HepG2 (cell line): ENCODE results near the gene ZNF3. TPM values are rescaled to one million over a fixed set of nuclear protein-coding genes. Genes with fewer than 3 reads are reported as not detected.

Experiments
- ATAC-seq: fragments of 200-7000 bp; cut with Tn5 transposase; 3 replicates; pipeline ENCODE4 v1.9.1; 2020; ENCODE audit warnings: mild to moderate bottlenecking, moderate library complexity
- BruUV-seq: library from RNA; stranded (reverse); fragments of 400-500 nt; replicated peaks from 2 replicates; lab custom pipeline; 2021; lab: Mats Ljungman, UMichigan
- CTCF ChIA-PET: fragments of 300-600 bp; formaldehyde crosslinking; extraction: SDS; loops from one replicate; lab custom pipeline; 2021; ENCODE audit warnings: low total read pairs, inconsistent platforms, low intra/inter-chr PET ratio; lab: Yijun Ruan, JAX
- POLR2A ChIA-PET: fragments of 350-600 bp; sonication (Branson Sonifier 250); formaldehyde crosslinking; loops from one replicate; lab custom pipeline; 2020; ENCODE audit warnings: antibody characterized with exemption, inconsistent platforms; lab: Yijun Ruan, JAX
- DNase-seq: peaks from one replicate; pipeline ENCODE4 v3.0.0-alpha.2; 2015; ENCODE audit warnings: low spot score
- FAIRE-seq: peaks from 3 replicates; lab custom pipeline; 2011; peaks lifted over from hg19 to GRCh38; lab: Jason Lieb, UNC
- H2AFZ ChIP-seq: one replicate; pipeline ENCODE4 v1.6.1; 2011; ENCODE audit warnings: low read length, inconsistent platforms
- H3K27ac ChIP-seq: fragments of 300-600 bp; 3 replicates; pipeline ENCODE4 v1.8.0; 2011; ENCODE audit warnings: mixed run types, mild to moderate bottlenecking, mixed read lengths, low read length, inconsistent platforms; ENCODE audit not compliant: insufficient read depth; ENCODE audit errors: extremely low read length
- H3K27me3 ChIP-seq, 2 experiments: fragments of 200-600 bp in 1 of 2; 2 replicates in 1 of 2; 3 replicates in 1 of 2; pipeline versions ENCODE4 v1.6.0 to v1.8.0; 2011; ENCODE audit warnings: low read length in 2 of 2, mild to moderate bottlenecking in 2 of 2, moderate library complexity in 2 of 2, inconsistent platforms in 1 of 2; ENCODE audit not compliant: insufficient read depth in 2 of 2, control insufficient read depth in 1 of 2
- H3K36me3 ChIP-seq, 2 experiments: fragments of 200-600 bp in 1 of 2; replicated peaks in 1 of 2; 2 replicates in 1 of 2; 3 replicates in 1 of 2; pipeline versions ENCODE4 v1.5.1 to v1.8.0; 2011; ENCODE audit warnings: low read length in 2 of 2, inconsistent platforms in 1 of 2; ENCODE audit not compliant: insufficient read depth in 2 of 2, control insufficient read depth in 1 of 2
- H3K4me1 ChIP-seq: 2 replicates; pipeline ENCODE4 v1.5.1; 2012; ENCODE audit warnings: low read length, inconsistent platforms; ENCODE audit not compliant: insufficient read depth
- H3K4me2 ChIP-seq: 2 replicates; pipeline ENCODE4 v1.6.0; 2011; ENCODE audit warnings: low read depth, low read length, inconsistent platforms
- H3K4me3 ChIP-seq, 3 experiments: fragments of 200-600 bp in 1 of 3; sonication (generic), shearing (Covaris generic) in 1 of 3; replicated peaks in 1 of 3; 2 replicates each; pipeline ENCODE4 v1.5.1; 2011 to 2016; ENCODE audit warnings: low read length in 3 of 3, inconsistent platforms in 2 of 3, low read depth in 2 of 3, mild to moderate bottlenecking in 2 of 3, control low read depth in 1 of 3, mixed read lengths in 1 of 3; ENCODE audit not compliant: insufficient read depth in 1 of 3
- H3K79me2 ChIP-seq: one replicate; pipeline ENCODE4 v1.6.1; 2011; ENCODE audit warnings: low read length, inconsistent platforms; ENCODE audit not compliant: insufficient read depth
- H3K9ac ChIP-seq: 2 replicates; pipeline ENCODE4 v1.6.0; 2011; ENCODE audit warnings: mild to moderate bottlenecking, low read depth, low read length, inconsistent platforms; ENCODE audit not compliant: insufficient read depth
- H3K9me3 ChIP-seq: 2 replicates; pipeline ENCODE4 v1.5.1; 2012; ENCODE audit warnings: mild to moderate bottlenecking, low read length
- H4K20me1 ChIP-seq: 2 replicates; pipeline ENCODE4 v1.6.0; 2011; ENCODE audit warnings: inconsistent platforms, mild to moderate bottlenecking, low read length, moderate library complexity; ENCODE audit not compliant: insufficient read depth
- CHD2 ChIP-seq: IDR thresholded peaks from 2 replicates; pipeline ENCODE4 v1.6.1; 2011; ENCODE audit warnings: low read depth, low read length, improper control_type of control experiment
- CHD4 ChIP-seq: fragments of 200-600 bp; sonication (generic); IDR thresholded peaks from 2 replicates; pipeline ENCODE4 v1.7.0; 2017; ENCODE audit warnings: mild to moderate bottlenecking, low read length, borderline replicate concordance
- FOXK1 ChIP-seq: sonication (generic); formaldehyde crosslinking; IDR thresholded peaks from 2 replicates; pipeline ENCODE4 v1.4.0; 2020; ENCODE audit warnings: low read depth, missing genetic modification reagents, borderline replicate concordance
- FOXK2 ChIP-seq: fragments of 450-650 bp; IDR thresholded peaks from 2 replicates; pipeline ENCODE4 v1.6.1; 2016
- KLF6 ChIP-seq: IDR thresholded peaks from 2 replicates; pipeline ENCODE4 v1.8.0; 2016; ENCODE audit warnings: missing biosample characterization, missing genetic modification reagents
- MYNN ChIP-seq: sonication (generic); formaldehyde crosslinking; IDR thresholded peaks from 2 replicates; pipeline ENCODE4 v1.4.0; 2020; ENCODE audit warnings: mild to moderate bottlenecking, low read depth, missing genetic modification reagents
- NFATC3 ChIP-seq: sonication (generic); formaldehyde crosslinking; IDR thresholded peaks from 2 replicates; pipeline ENCODE4 v1.5.1; 2020; ENCODE audit warnings: mild to moderate bottlenecking, missing genetic modification reagents
- ZNF143 ChIP-seq: sonication (generic); formaldehyde crosslinking; IDR thresholded peaks from 2 replicates; pipeline ENCODE4 v1.4.0; 2020; ENCODE audit warnings: missing genetic modification reagents
- ZNF260 ChIP-seq: sonication (generic); formaldehyde crosslinking; IDR thresholded peaks from 2 replicates; pipeline ENCODE4 v1.4.0; 2020; ENCODE audit warnings: missing genetic modification reagents, low read depth, mild to moderate bottlenecking, borderline replicate concordance
- ZNF367 ChIP-seq: sonication (generic); formaldehyde crosslinking; IDR thresholded peaks from 2 replicates; pipeline ENCODE4 v1.4.0; 2020; ENCODE audit warnings: missing genetic modification reagents, borderline replicate concordance
- ZNF530 ChIP-seq: sonication (generic); formaldehyde crosslinking; IDR thresholded peaks from 2 replicates; pipeline ENCODE4 v1.5.0; 2020; ENCODE audit warnings: low read depth, mild to moderate bottlenecking, missing genetic modification reagents
- WGBS: methylation state at CpG from one replicate; pipeline ENCODE4 v1.1.6; 2017; ENCODE audit warnings: low lambda C conversion rate; 5-methylcytosine and 5-hydroxymethylcytosine counted together
- in situ Hi-C: cut with HindIII; loops from 2 replicates; pipeline ENCODE4 v1.10.0; 2017; ENCODE audit warnings: low pct_unique_long_range_greater_than_20kb; ENCODE audit not compliant: extremely low pct_ligation_motif_present
- intact Hi-C: fragments of 100-400 bp; cut with micrococcal nuclease; formaldehyde crosslinking; loops from one replicate; pipeline ENCODE4 v1.10.0; 2022; ENCODE audit not compliant: unreplicated experiment
- polyA plus RNA-seq, 8 experiments: library from polyadenylated mRNA; depleted of rRNA in 3 of 8; stranded (reverse) in 7 of 8; unstranded in 1 of 8; fragments of >200 nt; fragmentation: Illumina TruSeq in 4 of 8; extraction: Trizol in 4 of 8; gene quantifications; 2 replicates each; pipeline versions ENCODE4 v1.2.1 to v1.2.3, GENCODE V29; 2011 to 2016; ENCODE audit warnings: low read depth in 4 of 8, missing spikeins in 1 of 8, mixed read lengths in 1 of 8; ENCODE audit not compliant: insufficient read depth in 1 of 8
- total RNA-seq, 5 experiments: library from RNA; depleted of rRNA; stranded (reverse); fragments of >200 nt; fragmentation: Illumina TruSeq; extraction: Trizol; gene quantifications; 2 replicates each; pipeline ENCODE4 v1.2.3, GENCODE V29; 2016; ENCODE audit warnings: low read depth in 1 of 5
- TF ChIP-seq, protein P1 (sequence below): fragments of 450-650 bp; IDR thresholded peaks from 2 replicates; pipeline ENCODE4 v1.6.1; 2017; ENCODE audit warnings: mild to moderate bottlenecking
- TF ChIP-seq, protein P2 (sequence below): sonication (generic); formaldehyde crosslinking; IDR thresholded peaks from 2 replicates; pipeline ENCODE4 v1.5.1; 2020; ENCODE audit warnings: missing genetic modification reagents, mild to moderate bottlenecking, borderline replicate concordance

Gene ZNF3
- total and polyA plus RNA-seq, 2 of the 13 experiments (the other 11 are each of a cell fraction or from before 2014, with no cell fraction given): 33.7 to 56.9 TPM

DNA sequence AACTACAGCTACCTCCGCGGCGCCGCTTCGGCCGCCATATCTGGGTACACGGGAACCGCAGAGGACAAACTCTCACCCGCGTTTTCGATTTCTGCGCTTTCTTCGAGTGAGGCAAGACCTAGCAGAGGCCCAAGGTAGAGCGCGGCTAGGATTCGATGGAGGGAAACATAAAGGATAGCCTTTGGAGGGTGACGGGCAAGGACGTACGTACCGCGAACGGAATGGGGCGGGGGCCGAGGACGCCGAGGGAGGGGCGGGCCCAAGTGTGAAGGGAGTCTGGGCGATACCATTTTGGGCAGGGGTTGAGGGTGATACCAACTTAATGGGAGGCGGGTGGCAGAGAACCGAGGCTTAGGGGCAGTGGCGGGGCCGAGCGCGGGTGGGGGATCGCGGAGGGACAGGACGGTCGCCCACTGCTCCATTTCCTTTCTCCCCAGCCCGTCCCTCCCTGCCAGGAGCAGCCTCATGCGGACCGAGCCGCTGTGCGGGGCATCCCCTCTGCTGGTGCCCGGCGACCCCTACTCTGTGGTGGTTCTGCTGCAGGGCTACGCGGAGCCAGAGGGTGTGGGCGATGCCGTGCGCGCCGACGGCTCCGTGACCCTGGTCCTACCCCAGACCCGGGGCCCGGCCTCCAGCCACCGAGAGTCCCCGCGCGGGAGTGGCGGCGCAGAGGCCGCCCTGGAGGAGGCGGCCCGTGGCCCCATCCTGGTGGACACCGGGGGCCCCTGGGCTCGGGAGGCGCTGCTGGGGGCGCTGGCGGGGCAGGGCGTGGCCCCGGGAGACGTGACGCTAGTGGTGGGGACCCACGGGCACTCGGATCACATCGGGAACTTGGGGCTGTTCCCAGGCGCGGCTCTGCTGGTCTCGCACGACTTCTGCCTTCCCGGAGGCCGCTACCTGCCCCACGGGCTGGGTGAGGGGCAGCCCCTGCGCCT is 45.7 kb upstream of the ZNF3 start, which contains the start of gene MBLAC1:
MBLAC1 (plus strand) TSS at position 37 of the 935 bp plus-strand sequence; CDS start at position 466, 429 bp downstream.
- Histone ChIP-seq H3K27ac (peak within 1 kb of the TSS; percentile 96), H3K27me3 (no peaks in the 10 kb centered on the region), H3K79me2 (peaks cover 5% of the 10 kb centered on the region), H3K9ac (peak within 1 kb of the TSS; percentile 88), H3K4me3 (peak within 1 kb of the TSS; percentile 74 to 92 (median 84)), H4K20me1 (no peaks in the 10 kb centered on the region), H3K9me3 (no peaks in the 10 kb centered on the region), H3K36me3 (no peaks in the 10 kb centered on the region), H2AFZ (no peak within 1 kb of the TSS), H3K4me1 (peaks cover 55% of the 10 kb centered on the region), H3K4me2 (peak within 1 kb of the TSS; percentile 74)
- BruUV-seq: no TSS peak
- in situ Hi-C loops (no loop called here), intact Hi-C loops (loop anchor here (5.0 kb wide), 1 partner anchor 45 kb away; the partner anchor contains the start of gene ZNF3)
- ATAC-seq: peak; percentile 56
- FAIRE-seq: peak; percentile 77
- POLR2A ChIA-PET: interaction anchor here (0.9 to 3.5 kb wide), 6 partner anchors 21 to 309 kb away, joined by 3 to 48 read pairs (median 6); partner anchors contain the start of genes AP4M1, COPS6, LAMTOR4 and MCM7
- peak; percentile 79 for DNase-seq
- CTCF ChIA-PET: no interaction called here
- 0% methylated on average over 27 of the region's 85 CpGs for WGBS
- TF ChIP-seq CHD4: no peak
- 0 out of 2 replicates have a peak, but pooled peaks have one; percentile 12 for TF ChIP-seq ZNF143 (CRISPR knock-in tag)
- TF ChIP-seq ZNF367 (CRISPR knock-in tag): 0 out of 2 replicates have a peak, but pooled peaks have one; percentile 50
- no peak for TF ChIP-seq ZNF530 (CRISPR knock-in tag)
- TF ChIP-seq, protein P1, sequence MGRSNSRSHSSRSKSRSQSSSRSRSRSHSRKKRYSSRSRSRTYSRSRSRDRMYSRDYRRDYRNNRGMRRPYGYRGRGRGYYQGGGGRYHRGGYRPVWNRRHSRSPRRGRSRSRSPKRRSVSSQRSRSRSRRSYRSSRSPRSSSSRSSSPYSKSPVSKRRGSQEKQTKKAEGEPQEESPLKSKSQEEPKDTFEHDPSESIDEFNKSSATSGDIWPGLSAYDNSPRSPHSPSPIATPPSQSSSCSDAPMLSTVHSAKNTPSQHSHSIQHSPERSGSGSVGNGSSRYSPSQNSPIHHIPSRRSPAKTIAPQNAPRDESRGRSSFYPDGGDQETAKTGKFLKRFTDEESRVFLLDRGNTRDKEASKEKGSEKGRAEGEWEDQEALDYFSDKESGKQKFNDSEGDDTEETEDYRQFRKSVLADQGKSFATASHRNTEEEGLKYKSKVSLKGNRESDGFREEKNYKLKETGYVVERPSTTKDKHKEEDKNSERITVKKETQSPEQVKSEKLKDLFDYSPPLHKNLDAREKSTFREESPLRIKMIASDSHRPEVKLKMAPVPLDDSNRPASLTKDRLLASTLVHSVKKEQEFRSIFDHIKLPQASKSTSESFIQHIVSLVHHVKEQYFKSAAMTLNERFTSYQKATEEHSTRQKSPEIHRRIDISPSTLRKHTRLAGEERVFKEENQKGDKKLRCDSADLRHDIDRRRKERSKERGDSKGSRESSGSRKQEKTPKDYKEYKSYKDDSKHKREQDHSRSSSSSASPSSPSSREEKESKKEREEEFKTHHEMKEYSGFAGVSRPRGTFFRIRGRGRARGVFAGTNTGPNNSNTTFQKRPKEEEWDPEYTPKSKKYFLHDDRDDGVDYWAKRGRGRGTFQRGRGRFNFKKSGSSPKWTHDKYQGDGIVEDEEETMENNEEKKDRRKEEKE: no peak
- peak; percentile 49; the same call in 1 of the 2 replicates for TF ChIP-seq FOXK1
- TF ChIP-seq ZNF260 (CRISPR knock-in tag): no peak
- TF ChIP-seq, protein P2, sequence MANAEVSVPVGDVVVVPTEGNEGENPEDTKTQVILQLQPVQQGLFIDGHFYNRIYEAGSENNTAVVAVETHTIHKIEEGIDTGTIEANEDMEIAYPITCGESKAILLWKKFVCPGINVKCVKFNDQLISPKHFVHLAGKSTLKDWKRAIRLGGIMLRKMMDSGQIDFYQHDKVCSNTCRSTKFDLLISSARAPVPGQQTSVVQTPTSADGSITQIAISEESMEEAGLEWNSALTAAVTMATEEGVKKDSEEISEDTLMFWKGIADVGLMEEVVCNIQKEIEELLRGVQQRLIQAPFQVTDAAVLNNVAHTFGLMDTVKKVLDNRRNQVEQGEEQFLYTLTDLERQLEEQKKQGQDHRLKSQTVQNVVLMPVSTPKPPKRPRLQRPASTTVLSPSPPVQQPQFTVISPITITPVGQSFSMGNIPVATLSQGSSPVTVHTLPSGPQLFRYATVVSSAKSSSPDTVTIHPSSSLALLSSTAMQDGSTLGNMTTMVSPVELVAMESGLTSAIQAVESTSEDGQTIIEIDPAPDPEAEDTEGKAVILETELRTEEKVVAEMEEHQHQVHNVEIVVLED (CRISPR knock-in tag): peak; percentile 86
- TF ChIP-seq CHD2: 0 out of 2 replicates have a peak, but pooled peaks have one; percentile 44
- TF ChIP-seq KLF6: no peak
- no peak for TF ChIP-seq MYNN (CRISPR knock-in tag)
- TF ChIP-seq NFATC3 (CRISPR knock-in tag): 0 out of 2 replicates have a peak, but pooled peaks have one; percentile 47
- TF ChIP-seq FOXK2: peak; percentile 94
